GM18517 (cell line): ENCODE data around the gene RTN4IP1.
"Not testable (repeated sequence)": the region's sequence is repeated elsewhere in the genome, so short reads cannot be mapped to it uniquely, and the experiment has no call there.

Experiments
- ATAC-seq: cut with Tn5 transposase; IDR thresholded peaks from one replicate; pipeline ENCODE4 v1.9.1; 2021; ENCODE audit warnings: mild to moderate bottlenecking, moderate library complexity; ENCODE audit not compliant: unreplicated experiment

The RTN4IP1 gene

DNA sequence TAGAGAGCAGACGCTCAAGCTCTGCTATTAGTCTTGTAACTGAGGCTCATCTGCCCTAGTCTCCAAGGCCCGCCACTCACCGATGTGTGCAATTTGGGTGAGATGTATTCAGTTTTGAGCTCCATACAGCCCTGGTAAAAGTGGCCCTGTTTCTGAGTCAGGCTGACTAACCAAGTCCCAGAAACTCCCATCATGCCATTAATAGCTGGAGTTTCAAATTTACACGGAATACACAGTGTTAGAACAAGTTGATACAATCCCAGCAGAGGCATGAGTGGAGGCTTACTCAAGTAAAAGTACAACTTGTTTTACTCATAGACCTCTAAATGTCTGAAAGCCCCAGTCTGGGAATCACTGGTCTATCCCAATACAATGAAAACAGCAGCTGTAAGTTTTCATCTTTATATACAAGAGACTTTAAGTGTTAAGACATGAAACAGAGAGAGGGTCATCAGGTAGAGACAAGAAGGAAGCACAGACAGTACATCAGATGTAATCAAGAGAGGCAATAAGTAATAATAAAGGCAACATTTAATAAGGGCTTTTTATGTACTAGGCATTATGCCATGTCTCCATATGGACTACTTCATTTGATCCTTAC lies 42.4 kb downstream of the RTN4IP1 start:
- no peak for ATAC-seq

DNA sequence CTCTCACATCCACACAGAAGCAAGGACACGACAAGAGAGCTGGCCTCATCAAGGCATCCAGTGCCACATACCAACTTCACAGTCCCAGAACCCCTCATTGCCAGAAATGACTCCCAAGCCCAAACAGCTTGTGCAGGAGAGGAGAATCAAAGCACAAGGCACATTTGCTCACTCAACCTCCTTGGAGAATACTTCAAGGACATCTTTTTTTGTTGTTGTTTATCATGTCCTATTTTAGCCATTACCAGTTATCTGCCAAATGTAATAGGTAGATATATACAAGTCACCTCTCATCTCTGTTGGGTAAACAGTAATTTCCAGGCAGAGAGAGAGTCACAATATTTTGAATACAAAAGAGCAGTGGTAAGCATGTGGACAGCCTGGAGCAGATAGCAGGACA lies 47.8 kb downstream of the RTN4IP1 start:
- ATAC-seq = no peak

DNA sequence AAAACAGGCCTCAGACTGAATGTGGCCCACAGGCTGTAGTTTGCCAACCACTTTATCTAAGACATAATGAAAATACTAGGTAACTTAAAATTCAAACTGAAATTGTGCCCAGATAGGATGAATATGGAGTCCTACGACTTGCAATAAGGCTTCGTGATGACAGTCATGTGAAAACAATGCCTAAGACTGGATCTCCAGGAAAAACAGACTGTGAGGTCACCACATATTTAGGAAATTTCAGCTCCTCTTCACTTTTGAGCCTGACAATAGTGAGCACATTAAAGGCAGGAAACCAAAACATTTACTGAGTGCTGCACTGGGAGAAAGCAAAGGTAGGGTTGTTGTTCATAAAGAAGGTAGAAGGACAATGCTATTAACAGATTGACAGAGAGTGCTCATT lies 50.0 kb downstream of the RTN4IP1 start:
- ATAC-seq = no peak

DNA sequence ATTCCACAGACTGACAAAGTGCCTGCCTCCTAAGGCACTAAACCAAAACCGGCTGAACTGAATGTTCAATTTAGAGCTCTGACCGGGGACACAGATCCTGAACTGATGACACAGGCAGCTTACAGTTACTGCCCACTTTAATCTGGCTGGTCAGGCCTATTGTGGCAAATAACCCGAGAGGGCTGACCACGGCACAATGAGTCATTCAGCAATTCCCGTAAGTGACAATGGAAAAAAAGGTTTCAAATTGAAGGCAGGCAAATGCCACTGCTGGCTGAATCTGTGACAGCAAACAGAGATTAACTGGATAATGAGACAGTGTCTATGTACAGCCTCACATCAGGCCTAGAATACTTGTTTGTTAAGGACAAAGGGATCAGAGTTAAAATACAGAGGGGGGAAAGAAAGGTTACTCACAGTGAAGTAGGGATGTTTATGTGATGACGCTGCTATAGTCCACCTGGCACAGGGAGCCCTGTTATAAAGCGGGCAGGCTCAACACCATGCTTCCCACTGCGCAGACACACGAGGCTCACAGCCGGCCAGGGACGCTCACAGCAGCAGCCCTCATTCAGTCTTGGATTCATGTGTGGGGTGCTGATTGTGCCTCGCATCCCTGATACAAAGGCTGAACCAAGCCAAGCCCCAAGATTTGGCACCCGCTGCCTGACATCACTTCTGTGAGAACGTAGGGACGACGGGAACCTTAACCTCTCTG lies 54.4 kb downstream of the RTN4IP1 start:
- no peak for ATAC-seq

DNA sequence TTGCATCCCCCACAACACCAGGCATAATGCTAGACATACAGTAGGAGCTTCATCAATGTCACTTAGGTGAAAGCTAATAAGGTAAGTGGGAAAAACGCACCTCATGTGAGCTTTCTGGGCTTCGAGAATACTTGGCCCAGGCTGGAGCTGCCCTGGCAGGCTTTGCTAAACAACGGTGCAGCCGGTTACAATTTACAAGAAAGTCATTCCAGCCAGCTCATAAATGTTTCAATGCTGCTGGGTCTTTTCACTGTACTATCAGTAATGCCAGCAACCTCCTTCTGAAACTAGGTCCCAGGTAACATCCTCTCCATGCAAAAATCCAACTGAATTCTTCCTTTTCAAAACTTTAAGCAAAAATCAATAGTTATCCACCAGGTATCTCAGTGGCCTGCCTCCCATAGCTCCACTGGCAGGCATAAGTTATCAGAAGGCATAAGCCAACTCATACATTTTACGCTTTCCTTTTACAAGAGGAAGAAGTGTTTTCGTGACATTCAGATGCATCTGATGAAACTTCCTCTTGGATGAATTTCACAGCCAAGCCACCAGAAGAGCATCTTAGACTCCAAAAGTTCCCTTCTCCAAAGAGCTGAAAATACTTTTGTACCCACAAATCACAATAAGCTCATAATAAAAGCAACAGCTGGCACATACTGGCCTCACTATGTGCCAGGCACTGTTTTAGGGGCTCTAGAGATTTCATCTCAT lies 56.3 kb downstream of the RTN4IP1 start:
- ATAC-seq = no peak

DNA sequence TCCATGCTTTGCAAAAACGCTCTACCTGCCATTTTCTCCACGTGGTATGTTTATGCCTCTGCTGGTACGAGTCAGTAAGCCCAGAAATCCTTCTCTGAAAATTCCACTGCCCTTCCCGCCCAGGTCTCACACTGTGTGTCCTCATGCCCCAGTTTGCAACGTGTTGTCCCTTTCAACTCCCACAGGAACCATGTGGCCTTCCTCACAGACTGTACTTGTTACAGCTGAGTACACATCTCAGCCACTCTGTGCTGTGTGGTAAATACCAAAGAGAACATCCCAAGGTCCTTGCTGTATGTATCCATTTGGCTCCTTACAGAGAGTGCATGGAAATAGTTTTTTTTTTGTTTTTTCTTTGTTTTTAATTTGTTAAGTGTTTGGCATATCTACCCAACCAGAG lies 56.9 kb downstream of the RTN4IP1 start:
- ATAC-seq = no peak

DNA sequence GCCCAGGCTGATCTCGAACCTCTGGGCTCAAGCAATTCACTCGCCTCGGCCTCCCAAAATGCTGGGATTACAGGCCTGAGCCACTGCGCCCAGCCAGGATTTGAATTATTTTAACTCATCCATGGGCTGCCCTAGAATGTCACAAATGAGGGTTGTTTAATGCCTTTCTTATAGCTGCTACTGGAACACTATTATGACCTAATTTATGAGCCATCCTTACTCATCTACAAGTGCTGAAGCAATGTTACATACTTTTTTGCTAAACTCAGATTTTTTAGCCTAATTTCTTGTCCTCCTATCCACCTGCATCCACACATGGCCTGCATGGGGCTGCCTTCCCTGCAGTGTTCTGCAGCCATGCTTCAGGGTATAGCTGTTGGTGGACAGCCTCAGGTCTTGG lies 59.9 kb downstream of the RTN4IP1 start:
- ATAC-seq = no peak

DNA sequence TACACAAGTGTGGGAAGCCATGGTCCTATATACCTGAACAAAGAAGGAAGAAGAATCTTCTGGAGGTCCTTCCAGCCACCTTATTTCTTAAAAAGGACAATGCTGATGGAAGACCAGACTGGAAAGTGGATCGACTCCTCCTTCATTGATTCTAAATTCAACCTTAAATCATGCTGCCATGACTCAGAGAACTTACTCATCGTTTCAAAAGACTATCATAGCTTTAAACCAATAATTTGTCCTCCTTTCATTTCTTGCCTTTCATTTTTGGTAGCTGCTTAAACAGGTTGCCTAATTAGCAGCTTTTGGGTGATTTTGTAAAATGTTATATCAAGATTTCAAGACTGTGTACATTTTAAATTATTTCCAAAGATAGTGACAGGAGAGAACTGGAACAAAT lies 60.8 kb downstream of the RTN4IP1 start:
- no peak for ATAC-seq

DNA sequence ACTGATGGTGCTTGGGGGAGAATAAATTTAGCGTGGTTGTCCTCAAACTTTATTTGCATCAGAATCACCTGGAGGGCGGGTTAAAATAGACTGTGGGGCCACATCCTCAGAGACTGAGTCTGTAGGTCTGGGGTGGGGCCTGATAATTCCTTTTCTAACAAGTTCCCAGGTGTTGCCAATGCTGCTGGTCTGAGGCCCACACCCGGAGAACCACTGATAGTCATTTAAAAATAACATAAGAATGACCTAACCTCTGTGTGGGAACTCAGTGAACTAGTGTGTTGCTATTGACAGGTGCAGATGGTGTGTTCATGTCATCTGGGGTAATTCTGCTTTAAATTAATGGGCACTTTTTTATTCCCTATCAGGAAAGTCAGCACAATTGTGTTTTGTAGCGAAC lies 64.8 kb downstream of the RTN4IP1 start:
- ATAC-seq = no peak

DNA sequence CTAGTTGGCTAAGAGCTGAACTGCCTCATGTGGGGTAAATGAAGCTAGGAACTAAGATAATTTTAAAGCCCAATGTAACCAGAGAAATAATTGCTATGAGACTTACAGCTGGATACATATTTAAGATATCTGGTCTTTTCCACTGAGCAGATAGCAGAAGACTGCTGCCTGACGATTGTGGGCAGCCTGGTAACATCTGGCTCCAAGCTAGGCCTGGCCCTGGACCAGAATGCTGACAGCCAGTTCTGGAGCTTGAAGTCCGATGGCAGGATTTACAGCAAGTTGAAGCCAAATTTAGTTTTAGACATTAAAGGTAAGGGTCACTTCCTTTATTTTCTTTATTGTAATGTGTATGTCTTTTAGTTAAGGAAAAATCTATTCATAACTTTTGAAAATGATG lies 65.7 kb downstream of the RTN4IP1 start:
- ATAC-seq = no peak

DNA sequence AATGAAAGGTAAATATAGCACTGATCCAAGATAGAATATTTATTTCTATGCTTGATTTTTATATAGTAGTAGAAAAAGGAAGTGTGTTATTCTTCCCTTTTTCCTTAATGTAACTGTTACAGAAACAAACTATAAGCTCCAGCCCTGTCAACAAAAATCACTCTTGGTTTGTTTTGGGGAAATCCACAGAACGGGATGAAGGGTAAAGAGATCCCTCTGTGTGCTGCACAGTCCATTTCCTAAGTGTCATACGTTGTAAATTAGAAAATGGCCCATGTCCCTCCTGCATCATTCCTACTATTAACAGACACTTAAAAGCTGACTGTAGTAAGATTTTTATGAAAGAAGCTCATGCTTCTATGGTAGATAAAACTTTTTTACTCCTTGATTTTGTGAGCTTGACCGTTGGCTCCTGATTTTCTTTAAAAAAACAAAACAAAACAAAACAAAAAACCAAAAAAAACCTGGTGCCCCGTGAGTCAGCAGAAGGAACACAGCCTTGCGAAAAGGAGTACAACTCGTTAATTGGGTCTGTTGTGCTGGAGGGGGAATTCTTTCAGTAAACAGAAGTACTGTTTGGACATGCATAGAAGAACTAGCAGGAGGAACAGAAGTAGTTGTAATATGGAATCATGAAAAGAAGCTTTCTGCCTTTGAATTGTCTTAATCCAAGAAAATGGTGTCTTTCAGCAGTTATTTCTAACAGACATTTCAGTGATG lies 67.5 kb downstream of the RTN4IP1 start:
- ATAC-seq = no peak

DNA sequence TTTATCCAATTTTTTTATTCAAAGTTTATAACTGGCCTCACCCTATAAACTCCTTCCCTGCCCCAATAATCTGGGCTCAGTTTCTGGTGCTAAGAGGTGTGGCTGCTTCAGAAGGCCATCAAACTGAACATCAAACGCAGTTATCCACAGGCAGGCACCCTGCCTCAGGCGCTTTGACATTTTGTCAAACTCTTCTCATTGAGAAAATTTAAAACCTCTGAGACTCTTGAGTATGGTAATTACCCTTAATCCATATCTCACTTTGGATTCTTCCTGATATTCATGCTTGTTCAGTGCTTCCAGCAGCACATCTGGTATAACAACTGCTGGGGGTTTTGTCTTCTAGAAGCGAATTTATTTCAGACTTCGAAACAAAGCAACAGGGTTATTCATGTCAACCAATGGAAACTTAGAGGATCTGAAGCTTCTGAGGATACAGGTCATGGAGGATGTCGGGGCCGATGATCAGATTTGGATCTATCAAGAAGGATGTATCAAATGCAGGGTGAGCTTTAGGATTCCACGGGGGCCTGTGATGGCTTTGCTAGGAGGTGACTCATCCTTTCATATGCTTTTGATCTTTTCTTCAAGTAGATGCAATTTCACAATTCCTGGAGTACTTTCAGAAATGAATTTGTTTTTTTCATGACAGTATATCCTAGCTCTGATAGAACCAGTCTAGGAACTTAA lies 68.2 kb downstream of the RTN4IP1 start:
- no peak for ATAC-seq

DNA sequence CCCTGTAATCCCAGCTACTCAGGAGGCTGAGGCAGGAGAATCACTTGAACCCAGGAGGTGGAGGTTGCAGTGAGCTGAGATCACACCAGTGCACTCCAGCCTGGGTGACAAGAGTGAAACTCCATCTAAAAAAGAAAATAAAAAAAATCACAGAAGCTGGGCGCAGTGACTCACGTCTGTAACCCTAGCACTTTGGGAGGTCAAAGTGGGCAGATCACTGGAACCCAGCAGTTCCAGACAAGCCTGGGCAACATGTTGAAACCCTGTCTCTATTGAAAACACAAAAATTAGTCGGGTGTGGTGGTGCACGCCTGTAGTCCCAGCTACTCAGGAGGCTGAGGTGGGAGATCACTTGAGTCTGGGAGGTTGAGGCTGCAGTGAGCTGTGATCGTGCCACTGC lies 69.6 kb downstream of the RTN4IP1 start:
- not testable (repeated sequence) for ATAC-seq

DNA sequence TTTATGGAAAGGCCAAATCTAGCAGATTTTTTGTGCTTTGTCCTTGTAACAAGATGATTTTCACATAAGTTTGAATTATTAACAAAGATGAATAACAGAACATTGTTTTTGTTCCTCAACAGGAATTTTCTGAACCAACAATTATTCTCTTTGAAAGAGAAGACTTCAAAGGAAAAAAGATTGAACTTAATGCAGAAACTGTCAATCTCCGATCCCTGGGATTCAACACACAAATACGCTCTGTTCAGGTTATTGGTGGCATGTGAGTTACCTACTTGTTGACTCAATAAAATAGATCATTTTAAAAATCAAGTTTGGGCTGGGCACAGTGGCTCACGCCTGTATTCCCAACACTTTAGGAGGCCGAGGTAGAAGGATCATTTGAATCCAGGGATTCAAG lies 70.9 kb downstream of the RTN4IP1 start:
- ATAC-seq = no peak

DNA sequence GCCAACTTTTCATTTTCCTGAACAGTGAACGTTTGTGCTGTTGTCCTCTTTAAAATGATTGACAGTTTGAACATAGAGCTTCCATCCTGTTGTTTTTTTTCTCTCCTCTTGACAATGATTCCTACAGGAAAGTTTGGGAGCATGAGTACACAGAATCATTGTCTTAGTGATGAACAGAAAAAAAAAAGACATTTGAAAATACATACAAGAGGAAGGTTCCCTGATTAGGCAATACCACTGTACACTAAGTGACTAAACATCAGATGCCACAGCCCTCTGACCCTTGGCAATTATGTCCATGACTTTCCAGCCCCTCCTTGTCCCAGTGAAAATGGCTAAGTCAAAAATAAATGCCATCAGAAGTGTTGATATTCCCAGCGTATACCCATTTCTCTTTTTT lies 71.5 kb downstream of the RTN4IP1 start:
- no peak for ATAC-seq

DNA sequence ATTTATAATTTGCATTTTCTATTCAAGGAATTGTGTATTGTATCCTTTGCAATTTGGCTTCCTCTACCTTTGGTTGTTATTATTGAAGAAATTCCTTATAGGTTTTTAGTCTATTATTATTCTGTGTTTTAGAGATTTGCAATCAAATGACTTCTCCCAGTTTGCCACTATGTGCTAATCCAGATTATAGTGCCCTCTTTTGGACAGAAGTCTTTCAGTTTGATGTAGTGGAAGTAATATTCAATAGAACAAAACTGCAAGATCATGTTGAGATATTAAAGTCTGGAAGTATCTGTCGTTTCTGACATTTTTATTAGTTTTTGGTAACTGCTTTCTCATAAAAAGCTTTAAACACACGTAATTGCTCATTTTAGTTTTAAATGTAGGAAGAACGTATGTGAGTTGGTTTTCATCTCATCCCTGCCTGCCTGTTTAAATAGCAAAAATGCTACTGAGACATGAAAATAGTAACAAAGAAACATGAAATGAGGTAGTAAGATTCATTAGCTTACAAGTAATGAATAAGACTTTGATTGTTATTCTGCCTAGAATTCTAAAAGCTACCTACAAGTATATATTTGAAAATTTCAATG lies 72.8 kb downstream of the RTN4IP1 start:
- no peak for ATAC-seq

DNA sequence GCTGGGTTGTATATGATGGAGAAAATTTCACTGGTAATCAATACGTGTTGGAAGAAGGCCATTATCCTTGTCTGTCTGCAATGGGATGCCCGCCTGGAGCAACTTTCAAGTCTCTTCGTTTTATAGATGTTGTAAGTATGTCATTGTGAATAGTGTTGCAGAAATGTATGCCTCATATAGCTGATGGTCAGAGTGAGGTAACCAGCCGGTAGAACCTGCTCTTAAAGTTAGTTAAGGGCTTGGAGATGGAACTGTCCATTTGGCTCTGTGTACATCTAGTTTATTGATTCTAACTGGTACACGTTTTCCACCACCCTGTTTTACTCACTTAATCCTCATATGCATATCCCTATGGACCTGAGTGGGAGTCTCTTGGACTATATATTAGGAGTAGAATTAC lies 73.5 kb downstream of the RTN4IP1 start:
- ATAC-seq = no peak

DNA sequence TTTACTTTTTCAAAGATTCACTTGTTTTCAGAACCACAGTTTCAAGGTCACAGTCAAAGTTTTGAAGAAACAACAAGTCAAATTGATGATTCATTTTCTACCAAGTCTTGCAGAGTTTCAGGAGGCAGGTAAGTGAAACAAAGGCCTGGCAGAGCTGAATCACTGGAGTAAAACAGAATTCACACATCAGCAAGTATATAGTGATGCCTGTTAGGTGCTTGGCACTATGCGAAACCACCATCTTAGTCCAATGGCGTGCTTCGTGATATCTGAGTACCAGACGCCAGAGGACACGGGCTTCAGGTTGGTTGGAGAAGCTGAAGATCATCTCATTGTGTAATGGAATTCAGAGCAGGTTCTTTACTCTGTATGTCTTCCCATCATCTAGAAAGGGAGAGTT lies 75.9 kb downstream of the RTN4IP1 start:
- no peak for ATAC-seq

DNA sequence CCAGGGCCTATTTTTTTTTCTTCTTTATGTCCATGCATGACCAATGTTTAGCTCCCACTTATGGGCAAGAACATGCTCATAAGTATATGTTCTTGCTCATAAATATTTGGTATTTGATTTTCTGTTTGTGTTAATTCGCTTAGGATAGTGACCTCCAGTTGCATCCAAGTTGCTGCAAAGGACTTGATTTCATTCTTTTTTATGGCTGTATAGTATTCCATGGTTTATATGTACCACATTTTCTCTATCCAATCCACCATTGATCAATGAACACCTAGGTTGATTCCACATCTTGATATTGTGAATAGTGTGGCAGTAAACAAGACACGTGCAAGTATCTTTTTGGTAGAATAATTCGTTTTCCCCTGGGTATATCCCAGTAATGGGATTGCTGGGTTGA lies 78.1 kb downstream of the RTN4IP1 start:
- no peak for ATAC-seq

DNA sequence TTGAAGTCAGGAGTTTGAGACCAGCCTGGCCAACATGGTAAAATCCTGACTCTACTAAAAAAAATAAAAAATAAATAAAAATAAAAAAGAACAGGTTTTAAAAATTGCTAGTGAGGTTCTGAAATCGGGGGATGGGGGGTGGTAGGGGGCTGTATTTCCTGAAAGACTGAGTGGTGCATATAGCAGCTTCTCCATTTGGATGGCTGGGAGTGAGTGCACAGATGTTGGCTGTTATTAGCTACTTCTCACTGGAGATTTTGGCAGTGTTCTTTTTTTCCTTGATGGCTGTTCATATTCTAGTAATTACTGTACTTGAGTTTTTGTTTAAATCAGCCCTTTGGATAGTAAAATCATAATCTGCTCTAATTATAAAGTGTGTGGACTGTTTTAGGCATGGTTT lies 79.8 kb downstream of the RTN4IP1 start:
- ATAC-seq = no peak
